ENCODE data around the gene RPLP2. TPM values are rescaled to one million over a fixed set of nuclear protein-coding genes. Genes with fewer than 3 reads are reported as not detected.

The RPLP2 gene
- total RNA-seq (2014; rRNA removed; shearing (Covaris generic)) = 1,205 and 1,442 TPM in 2 replicates
- polyA plus RNA-seq (2014; cell fraction: nucleus; rRNA removed) = 152 and 204 TPM in 2 replicates

GRCh38 chr11:809287-810039, at the start of gene RPLP2:
RPLP2 (plus strand) TSS chr11:809967; CDS start chr11:810235, 268 bp downstream.
- peak; percentile 93 for DNase-seq (ENCODE audit: extremely low read depth, low read depth)

- no peak for DNase-seq (ENCODE audit: extremely low read depth, low read depth)
Observed at GRCh38 chr11:760236-760635, 49.5 kb upstream of the RPLP2 start.

- DNase-seq (ENCODE audit: extremely low read depth, low read depth) = no peak
Observed at GRCh38 chr11:761526-762108, 48.1 kb upstream of the RPLP2 start.

GRCh38 chr11:762421-763072, 47.2 kb upstream of the RPLP2 start:
- peak; percentile 52 for DNase-seq (ENCODE audit: extremely low read depth, low read depth)

GRCh38 chr11:763073-763463, 46.7 kb upstream of the RPLP2 start:
- DNase-seq (ENCODE audit: extremely low read depth, low read depth) = no peak

- DNase-seq (ENCODE audit: extremely low read depth, low read depth) = no peak
Observed at GRCh38 chr11:763549-764321, 46.0 kb upstream of the RPLP2 start.

GRCh38 chr11:764322-765024, 45.3 kb upstream of the RPLP2 start:
- no peak for DNase-seq (ENCODE audit: extremely low read depth, low read depth)

GRCh38 chr11:765025-765801, 44.6 kb upstream of the RPLP2 start:
- DNase-seq (ENCODE audit: extremely low read depth, low read depth) = peak; percentile 65

GRCh38 chr11:765802-766091, 44.0 kb upstream of the RPLP2 start:
- DNase-seq (ENCODE audit: extremely low read depth, low read depth) = no peak

GRCh38 chr11:766106-766935, 43.4 kb upstream of the RPLP2 start:
- no peak for DNase-seq (ENCODE audit: extremely low read depth, low read depth)

- no peak for DNase-seq (ENCODE audit: extremely low read depth, low read depth)
Observed at GRCh38 chr11:766936-767210, 42.9 kb upstream of the RPLP2 start.

GRCh38 chr11:767238-767637, 42.5 kb upstream of the RPLP2 start:
- no peak for DNase-seq (ENCODE audit: extremely low read depth, low read depth)

GRCh38 chr11:769887-770641, 39.7 kb upstream of the RPLP2 start:
- no peak for DNase-seq (ENCODE audit: extremely low read depth, low read depth)

GRCh38 chr11:770642-771616, 38.8 kb upstream of the RPLP2 start:
- DNase-seq (ENCODE audit: extremely low read depth, low read depth) = no peak

GRCh38 chr11:771617-772204, 38.1 kb upstream of the RPLP2 start:
- DNase-seq (ENCODE audit: extremely low read depth, low read depth) = no peak

GRCh38 chr11:772429-773390, 37.1 kb upstream of the RPLP2 start:
- DNase-seq (ENCODE audit: extremely low read depth, low read depth) = no peak

Data from NCI-H460 (cell line).